HG03139 (cell line): ENCODE data around the gene DMAC2.
"Not testable (repeated sequence)": the region's sequence is repeated elsewhere in the genome, so short reads cannot be mapped to it uniquely, and the experiment has no call there.

Source experiments
- ATAC-seq: cut with Tn5 transposase; IDR thresholded peaks from one replicate; pipeline ENCODE4 v1.9.1; 2021; ENCODE audit not compliant: unreplicated experiment

The DMAC2 gene

DNA sequence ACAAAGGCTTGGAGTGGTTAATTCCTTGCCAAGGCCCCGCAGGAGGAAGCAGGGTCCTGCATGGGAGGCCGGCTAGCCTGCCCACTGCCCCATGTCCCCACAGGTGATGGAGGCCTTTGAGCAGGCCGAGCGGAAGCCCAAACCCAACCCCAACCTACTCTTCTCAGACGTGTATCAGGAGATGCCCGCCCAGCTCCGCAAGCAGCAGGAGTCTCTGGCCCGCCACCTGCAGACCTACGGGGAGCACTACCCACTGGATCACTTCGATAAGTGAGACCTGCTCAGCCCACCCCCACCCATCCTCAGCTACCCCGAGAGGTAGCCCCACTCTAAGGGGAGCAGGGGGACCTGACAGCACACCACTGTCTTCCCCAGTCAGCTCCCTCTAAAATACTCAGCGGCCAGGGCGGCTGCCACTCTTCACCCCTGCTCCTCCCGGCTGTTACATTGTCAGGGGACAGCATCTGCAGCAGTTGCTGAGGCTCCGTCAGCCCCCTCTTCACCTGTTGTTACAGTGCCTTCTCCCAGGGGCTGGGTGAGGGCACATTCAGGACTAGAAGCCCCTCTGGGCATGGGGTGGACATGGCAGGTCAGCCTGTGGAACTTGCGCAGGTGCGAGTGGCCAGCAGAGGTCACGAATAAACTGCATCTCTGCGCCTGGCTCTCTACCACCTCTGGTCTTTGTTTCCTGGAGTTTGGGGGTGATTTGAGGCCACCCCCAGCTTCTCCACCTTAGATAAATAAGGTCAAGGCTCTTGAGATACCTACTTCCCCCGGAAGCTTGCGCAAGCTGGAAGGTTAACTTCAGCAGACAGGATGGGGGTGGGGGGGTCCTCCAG, 15.2 kb downstream of the DMAC2 start:
- no peak for ATAC-seq

DNA sequence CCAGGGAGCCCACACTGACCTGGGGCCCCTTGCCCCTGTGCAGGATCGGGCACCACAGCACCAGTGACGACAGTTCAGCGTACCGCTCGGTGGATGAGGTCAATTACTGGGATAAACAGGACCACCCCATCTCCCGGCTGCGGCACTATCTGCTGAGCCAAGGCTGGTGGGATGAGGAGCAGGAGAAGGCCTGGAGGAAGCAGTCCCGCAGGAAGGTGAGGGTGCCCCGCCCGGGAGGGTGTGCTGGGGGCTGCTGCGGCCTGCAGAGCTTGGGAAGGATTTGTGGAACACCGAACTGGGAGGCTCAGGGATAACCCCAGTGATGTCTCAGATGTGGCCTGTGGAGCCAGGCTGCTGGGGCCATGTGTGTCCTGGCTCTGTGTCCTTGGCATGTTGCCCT, 16.8 kb downstream of the DMAC2 start:
- no peak for ATAC-seq

DNA sequence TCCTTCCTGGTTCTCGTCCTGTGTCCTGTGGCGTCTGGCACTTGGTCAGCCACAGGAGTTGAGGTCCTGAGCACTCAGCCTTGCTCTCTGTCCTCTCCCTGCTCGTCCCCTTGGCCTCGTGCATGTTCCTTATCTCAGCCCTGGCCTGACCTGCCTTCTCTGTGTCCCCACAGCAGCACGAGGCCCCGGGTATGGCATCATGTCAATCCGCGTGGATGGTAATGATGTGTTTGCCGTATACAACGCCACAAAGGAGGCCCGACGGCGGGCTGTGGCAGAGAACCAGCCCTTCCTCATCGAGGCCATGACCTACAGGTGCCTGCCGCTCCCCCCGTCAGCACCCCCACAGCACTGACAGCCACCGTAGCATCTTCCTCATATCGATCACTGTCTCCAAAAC, 17.3 kb downstream of the DMAC2 start:
- ATAC-seq: no peak

DNA sequence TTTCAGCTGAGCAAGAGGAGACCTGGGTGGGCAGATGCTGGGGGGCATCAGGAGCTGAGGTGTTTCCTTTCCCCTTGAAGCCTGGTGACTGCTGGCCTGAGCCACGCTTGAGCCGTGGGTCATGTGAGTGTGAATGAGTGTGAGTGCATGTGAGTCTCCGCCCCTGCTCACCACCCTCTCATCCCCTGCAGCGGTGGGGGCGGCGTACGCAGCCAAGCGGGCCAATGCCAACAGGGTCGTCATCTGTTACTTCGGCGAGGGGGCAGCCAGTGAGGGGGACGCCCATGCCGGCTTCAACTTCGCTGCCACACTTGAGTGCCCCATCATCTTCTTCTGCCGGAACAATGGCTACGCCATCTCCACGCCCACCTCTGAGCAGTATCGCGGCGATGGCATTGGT, 17.7 kb downstream of the DMAC2 start:
- ATAC-seq: no peak

DNA sequence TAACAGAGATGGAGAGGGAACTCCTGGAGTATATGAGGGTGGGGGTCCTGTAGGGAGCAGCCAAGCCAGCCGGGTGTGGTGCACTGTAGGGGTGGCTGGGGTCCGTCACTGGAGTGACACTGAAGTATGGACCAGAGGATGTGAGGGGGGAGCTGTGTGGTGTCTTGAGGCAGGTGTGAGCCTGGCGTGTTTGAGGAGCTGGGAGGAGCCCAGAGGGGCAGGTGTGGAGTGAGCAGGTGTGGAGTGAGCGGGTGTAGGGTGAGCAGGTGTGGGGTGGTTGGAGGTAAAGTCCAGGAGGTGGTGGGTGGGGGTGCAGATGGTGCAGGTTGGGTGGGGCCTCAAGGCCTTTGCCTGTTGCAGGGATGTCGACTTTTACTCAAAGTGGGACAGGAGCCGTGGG, 18.4 kb downstream of the DMAC2 start:
- no peak for ATAC-seq

DNA sequence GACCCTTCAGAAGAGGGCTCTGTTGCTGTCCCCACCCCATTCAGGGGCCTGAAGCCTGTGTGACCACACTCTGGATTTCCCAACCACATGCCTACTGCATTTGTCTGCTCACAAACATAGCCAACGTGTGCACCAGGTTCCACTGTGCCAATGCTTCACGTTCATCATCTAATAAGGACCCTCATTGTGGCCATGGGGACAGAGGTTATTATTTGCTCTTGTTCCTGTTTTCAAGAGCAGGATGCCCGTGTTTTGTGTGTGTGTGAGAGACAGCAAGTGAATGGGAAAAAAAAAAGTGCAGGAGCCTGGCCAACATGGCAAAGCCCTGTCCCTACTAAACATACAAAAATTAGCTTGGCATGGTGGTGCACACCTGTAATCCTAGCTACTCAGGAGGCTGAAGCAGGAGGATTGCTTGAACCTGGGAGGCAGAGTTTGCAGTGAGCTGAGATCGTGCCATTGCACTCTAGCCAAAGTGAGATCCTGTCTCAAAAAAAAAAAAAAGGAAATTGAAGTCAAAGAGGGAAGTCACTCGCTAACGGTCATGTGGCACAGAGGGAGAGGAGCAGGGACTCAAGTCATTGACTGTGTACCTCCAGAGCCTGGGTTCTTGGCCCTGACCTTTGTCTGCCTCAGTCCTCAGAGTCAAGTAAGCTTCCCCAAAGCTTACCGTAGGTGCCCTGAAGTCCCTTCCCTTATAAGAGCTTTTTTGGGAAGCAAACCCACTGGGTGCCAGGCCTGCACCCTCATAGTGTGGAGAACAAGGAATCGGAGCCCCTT, 19.4 kb downstream of the DMAC2 start:
- ATAC-seq: no peak

DNA sequence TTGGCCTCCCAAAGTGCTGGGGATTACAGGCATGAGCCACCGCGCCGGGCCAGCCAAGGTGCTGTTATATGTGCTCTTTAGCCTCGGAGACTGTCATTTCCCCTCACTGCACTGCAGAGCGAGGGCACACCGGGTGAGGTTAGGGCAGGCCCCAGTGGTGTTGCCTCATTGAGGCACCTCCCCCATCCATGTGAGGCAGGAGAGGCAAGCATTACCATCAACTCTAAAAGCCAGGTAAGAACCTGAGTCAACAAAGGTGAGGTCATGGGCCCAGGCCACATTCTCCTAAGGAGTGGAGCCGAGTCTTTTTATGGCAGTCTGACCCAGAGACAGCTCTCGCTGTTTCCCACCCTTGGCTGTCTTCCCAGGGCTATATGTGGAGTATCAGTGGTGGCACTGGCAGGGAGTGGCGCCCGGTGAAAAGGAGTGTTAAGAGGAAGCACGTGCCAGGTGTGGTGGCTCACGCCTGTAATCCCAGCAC, 23.5 kb downstream of the DMAC2 start:
- no peak for ATAC-seq

DNA sequence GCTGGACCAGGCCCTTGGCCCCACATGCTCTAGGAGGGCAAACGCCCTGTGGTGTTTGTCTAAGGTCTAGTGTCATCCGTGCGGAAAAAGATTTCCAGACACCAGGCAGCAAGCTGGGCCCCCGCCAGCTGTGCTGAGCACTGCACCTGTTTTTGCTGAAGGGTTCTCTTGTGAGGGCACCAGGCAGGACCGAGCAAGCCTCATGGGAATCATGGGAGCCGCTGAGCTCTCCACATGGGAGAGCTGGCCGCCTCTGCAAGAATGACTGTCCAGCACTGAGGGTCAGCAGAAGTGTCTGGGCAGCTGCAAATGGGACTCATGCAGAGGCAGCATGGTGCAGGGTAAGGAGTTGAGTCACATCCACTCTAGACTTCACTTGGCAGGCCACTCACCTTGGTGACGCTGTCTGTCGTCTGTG, 24.5 kb downstream of the DMAC2 start:
- ATAC-seq: no peak

DNA sequence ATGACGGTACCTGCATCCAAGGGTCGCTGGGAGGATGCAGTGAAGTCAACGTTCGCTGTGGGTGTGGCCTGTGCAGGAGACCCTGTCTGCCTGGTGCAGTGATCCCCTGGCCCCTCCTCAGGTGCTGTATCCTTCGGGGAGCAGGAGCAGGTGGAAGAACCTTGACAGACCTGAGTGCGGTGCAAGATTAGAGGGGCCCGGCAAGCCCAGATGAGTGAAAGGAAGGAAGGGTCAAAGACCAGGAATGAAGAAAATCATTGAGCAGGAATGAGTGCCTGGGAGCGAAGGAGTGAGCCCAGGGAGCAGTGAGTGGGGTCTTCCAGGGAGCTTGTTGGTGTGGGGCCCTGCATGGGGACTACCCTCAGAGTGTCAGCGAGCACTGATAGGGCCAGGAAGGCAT, 25.3 kb downstream of the DMAC2 start:
- no peak for ATAC-seq

DNA sequence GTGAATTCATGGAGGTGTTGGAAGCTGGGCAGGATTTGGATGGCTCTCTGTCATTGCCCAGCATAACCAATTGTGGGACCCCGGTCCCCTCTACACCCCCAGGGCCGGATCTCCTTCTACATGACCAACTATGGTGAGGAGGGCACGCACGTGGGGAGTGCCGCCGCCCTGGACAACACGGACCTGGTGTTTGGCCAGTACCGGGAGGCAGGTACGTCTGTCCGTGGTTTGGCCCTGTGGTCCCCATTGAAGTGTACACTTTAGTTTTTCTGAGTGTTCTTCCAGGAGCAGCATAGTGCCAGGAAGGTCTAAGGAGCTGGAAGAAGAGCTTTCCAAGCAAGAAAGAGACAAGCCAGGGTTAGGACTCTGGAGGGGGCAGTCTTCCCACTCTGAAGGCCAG, 25.8 kb downstream of the DMAC2 start:
- no peak for ATAC-seq

DNA sequence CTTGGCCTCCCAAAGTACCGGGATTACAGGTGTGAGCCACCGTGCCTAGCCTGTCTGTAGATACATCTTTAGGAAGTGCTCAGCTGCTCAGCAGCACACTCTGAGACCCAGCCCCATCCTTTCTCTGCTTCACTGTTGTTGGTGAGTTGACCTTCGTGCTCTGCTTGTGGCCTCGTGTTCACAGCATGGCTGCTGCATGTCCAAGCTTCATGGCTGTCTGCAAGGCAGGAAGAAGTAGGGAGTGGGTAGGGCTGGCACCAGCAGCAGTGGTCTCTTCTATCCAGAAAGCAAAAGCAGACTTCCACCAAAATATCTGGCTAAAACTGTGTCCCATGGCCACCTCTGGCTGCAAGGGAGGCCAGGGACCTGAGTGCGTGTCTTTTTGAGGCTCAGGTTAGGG, 26.8 kb downstream of the DMAC2 start:
- no peak for ATAC-seq

DNA sequence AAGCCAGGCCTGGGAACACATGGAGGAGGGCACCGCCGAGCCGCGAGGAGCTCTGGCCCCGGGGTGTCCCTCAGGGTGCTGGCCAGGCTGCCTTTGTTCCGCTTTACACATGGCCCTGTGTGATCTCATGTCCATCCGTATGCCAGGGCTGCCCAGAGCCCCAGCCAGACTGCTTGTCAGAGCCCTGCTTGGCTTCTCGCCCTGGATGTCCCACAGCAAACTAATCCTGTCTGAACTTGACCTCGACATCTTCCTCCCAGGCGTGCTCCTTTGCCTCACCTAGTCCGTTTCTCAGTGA, 27.8 kb downstream of the DMAC2 start:
- ATAC-seq: no peak

DNA sequence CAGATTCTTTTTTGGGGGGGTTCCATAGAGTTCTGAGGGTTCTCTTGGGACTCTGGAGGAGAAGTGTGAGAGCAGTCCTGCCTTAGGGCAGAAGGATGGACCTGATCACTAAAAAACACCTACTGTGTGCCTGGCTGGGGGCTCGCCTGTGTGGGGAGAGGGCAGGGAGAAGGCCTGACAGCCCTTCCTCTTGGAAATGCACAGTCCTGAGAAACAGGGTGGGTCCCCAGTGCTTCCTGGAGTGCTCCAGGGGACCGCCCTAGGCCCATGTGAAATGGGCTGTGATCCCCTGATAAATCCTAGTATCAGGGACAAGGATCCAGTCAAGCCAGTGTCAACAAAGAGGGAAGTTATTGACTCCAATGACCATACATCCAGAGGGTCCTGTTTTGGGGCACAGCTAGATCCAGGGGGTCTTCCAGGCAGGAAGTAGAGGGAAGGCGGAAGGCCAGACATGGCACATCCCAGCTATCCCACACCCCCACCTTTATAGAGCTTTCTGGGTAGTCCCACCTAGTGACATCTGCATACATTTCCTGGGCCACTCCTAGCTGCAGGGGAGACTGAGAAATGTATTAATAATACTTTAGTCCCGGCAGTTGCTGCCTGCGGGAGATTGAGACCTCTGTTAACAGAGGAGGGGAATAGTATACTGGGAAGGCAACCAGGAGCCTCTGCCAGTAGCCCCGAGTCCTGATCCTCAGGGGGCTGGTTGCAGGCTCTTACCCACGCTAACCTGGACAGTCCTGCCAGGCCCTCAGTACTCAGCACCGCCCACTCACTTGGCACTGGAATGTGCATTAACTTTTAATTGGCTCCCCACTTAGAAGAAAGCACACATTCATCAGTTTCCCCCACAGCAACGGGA, 28.4 kb downstream of the DMAC2 start:
- ATAC-seq: no peak

DNA sequence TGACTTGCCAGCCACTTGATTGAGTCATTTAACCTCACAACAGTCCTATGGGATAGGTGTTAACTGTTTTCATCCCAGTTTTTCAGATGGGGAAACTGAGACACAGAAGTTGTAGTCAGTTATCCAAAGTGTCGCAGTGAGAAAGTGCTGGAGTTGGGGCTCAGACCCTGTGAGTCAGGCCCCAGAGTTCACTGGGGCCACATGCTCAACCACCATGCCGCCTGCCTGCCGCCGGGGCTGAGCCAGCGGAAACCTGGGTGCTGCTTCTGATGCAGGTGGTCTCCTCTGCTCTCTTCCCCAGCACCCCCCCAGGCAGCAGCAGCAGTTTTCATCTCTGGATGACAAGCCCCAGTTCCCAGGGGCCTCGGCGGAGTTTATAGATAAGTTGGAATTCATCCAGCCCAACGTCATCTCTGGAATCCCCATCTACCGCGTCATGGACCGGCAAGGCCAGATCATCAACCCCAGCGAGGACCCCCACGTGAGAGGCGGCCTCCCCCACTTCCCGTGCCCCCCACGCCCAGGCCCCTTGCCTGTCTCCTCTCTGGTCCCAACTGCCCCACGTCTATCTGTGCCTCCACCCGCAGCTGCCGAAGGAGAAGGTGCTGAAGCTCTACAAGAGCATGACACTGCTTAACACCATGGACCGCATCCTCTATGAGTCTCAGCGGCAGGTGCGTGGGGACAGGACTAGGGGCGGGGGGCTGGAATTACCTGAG, 29.2 kb downstream of the DMAC2 start:
- no peak for ATAC-seq

DNA sequence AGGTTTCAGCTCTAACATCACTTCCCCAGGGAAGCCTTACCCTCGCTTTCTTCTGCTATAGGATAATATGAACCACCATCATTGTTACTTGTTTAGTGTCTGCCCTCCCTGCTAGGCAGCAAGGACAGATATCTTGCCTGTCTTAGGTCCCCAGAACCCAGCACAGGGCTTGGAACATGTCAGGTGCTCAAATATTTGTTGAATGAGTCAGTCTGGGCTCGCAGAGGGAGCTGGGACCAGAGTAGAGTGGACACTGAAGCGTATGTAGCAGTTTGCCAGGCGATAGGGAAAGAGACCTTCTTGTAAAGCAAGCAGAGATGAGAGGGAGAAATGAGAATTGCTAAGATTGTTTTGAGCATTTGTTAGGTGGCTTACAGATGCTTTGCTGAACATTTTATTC, 30.4 kb downstream of the DMAC2 start:
- no peak for ATAC-seq

DNA sequence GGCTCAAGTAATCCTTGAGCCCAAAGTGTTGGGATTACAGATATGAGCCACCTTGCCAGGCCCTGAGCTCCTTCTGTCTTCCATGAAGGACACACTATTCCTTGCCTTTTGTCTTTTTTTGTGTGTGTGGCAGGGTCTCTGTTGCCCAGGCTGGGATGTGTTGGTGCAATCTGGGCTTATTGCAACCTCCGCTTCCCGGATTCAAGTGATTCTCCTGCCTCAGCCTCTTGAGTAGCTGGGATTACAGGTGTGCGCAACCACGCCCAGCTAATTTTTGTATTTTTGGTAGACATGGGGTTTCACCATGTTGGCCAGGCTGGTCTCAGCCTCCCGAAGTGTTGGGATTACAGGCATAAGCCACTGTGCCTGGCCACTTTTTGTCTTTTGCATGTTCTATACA, 30.9 kb downstream of the DMAC2 start:
- ATAC-seq: not testable (repeated sequence)

DNA sequence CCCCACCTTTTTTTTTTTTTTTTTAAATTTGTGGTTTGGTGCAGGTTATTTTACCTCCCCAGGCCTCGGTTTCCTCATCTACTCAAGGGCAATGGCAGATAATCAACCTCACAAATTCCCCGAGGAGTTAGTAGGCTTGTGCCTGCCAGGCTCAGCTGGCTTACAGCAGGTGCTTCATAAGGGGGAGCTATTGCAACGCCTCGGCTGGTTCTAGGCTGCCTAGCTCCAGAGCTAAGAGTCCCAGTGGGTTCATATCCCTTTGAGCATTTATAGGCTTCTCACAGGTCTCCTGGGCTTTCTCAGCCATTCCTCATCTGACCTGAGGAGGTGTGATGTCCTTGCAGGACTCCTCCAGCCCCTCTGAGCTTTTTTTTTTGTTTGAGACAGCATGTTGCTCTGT, 31.5 kb downstream of the DMAC2 start:
- ATAC-seq: no peak

DNA sequence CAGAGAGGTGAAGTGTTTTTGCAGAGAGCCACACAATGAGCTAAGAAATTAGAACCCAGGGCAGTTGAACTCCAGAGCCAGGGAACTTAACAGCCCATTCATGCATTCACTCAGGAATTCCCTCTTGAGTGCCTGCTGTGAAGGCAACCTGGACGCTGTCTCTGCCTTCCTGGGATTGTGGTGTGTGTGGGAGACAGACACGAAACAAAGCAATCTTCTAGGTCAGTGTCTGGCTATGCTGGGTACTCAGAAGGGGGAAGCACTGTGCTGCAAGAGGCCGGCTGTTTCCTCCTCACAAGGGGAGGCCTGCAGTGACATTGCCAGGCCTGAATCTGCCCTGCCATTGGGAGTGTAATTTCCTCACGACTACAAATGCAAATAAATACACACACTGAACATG, 32.4 kb downstream of the DMAC2 start:
- ATAC-seq: no peak

DNA sequence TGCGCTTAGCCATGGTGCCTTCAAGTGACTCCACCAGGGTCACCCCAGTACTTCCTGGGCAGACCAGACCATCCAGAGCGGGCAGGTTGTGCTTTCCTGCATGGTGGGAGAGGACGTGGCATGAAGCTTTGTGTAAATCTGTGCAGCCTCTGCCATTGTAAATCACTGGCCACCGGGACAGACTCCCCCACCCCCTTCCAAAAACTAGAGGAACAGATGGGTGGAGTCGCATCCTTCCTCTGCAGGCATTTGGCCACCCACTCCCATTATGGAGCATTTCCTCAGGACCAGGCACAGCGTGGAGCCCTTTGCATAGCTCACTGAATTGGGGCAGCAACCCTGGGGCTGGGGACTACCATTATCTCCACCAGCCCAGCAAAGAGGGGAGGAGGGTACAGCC, 33.9 kb downstream of the DMAC2 start:
- ATAC-seq: no peak

DNA sequence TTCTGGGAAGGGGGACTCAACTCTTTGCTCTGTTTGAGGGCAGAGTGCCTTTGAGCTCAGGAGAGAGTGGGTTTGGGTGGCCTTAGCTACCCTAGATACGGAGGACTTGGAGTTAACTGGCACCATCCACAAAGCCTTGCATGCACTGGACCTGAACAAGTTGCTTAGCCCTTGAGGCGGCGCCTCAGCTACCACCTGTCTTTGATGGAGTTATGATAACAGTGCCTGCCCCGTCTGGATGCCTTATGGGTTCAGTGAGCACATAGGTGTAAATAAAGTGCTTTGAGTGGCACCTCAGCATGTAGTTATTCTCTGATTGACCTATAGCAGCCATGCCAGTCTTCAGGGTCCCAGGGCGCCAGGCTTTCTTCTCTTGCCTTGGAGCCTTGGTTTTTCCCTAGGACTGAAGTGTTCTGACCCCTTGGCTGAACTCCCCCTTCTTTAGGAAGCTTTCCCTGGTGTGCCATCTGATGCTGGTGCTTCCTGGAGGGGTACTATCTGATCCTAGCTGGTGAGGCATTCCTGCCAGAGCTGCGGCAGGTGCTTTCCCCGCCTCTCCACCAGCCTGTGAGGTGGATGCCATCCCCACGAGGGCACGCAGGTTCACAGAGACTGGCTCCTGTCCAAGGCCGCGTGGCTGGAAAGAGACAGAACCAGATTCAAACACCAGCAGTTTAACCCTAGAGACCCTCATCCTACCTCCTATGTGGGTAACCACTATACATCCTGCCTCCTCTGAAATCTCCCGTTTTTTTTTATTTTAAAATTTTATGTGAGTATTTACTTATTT, 36.3 kb downstream of the DMAC2 start:
- no peak for ATAC-seq
